DLD1 (cell line): ENCODE measurements around the gene PANK4.

Experiments
- in situ Hi-C: cut with HindIII; loops from 2 replicates; pipeline ENCODE4 v1.10.0; 2017; ENCODE audit warnings: low sequenced_read_pairs

The PANK4 gene

DNA sequence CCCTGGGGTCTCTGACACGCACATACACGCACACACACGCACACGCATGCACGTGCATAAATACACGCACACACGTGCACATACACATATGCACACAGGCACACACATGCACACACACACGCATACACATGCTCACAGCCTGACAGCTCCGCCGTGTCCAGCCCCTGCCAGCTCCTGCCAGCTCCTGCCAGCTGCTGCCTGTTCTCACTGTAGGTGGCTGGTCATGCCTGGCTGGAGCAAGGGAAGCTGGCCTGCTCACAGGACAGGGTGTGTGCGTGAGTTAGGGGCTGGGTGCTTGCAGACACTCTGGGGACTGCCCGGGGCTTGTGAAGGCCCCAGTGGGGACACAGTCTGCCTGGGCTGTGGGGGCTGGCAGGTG is 45.4 kb downstream of the PANK4 start:
- in situ Hi-C loops, result no loop called here

DNA sequence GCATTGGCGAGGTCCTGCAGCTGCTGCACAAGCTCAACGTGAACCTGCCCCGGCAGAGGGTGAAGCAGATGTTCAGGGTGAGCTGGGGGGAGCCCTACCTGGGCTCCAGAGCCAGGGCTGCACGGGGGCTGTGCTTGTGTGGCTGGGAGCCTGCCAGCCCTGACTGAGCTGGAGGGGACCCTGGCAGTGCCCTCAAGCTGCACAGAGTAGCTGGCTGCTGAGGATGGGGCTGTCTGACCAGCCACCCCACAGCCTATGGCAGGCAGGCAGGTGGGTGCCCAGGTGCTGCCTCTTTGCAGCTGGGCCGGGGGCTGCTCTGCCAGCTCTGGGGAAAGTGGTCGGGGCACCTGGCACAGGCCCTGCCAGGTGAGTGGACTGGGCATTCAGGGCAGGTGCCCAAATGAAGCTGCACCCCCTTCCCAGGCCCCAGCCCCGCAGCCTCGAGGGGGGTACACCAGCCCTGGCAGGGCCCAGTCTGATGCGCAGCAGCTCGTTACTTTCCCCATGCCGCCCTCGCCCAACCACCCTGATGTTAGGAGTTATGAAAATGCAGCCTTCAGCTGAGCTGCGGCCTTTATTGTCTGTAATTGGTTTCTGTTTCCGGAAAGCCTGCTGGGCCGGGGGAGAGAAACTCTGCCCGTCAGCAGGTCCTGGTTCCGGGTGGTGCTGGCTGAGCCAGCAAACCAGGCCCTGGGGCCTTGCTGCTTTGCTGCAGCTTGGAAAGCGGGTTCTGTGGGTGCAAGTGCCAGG is 46.0 kb downstream of the PANK4 start:
- in situ Hi-C loops, result no loop called here

DNA sequence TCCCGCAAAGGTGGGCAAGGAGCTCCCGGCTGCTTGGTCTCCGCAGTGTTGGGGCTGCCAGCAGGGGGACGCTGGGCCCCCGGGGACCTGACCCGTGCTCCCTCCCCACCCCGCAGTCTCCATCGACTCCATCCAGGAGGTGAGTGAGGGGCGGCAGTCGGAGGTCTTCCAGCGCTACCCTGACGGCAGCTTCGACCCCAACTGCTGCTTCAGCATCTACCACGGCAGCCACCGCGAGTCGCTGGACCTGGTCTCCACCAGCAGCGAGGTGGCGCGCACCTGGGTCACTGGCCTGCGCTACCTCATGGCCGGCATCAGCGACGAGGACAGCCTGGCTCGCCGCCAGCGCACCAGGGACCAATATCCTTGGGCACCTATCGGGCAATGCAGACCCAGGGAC is 46.8 kb downstream of the PANK4 start:
- in situ Hi-C loops, result no loop called here

GRCh38 chr1:2479186-2479585 is 47.2 kb downstream of the PANK4 start:
- in situ Hi-C loops, result no loop called here

GRCh38 chr1:2477791-2478499 is 48.5 kb downstream of the PANK4 start:
- in situ Hi-C loops, result no loop called here

- in situ Hi-C loops, result no loop called here
Observed at GRCh38 chr1:2477309-2477708, 49.1 kb downstream of the PANK4 start.

DNA sequence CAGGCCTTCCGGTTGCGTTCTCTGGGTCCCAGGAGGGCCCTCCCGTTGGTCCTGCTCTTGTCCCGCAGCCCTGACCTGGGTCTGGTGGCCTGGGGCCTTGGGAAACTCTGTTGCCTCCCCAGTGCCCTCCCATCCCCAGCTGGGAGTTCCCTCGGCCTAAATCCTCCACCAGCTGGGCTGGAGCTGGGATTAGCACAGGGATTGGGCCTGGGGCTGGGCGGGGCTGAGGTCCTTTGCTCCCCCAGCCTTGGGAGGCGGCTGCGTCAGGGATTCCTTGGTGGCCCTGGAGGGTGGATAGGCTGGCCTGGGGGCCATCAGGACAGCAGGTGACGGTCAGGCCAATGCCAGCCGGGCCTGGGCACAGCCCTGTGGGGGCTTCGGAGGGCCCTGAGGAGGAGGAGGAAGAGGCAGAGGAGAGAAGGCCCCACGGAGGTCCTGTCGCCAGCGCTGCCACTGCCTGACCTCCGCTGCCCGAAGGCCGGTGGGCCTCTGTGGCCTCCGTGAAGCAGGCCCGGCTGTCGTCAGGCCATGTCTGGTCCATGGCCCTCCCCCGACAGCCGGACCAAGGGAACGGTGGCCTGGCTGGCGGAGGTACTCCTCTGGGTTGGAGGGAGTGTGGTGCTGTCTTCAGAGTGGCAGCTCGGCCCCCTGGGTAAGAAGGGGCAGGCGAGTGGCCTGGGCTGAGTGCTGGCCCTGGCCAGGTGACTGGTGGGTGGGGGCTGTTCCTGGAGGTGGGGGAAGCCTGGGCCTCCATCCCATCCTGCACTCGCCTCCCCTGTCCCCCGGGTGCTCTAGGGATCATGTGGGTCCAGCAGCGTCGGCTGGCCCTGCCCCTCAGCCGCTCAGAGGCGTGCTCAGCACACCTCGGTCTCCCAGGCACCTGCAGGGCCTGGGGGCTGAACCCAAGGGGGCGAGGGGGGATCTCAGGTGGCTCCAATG is 50.1 kb downstream of the PANK4 start, which contains the start of gene PLCH2:
Gene PLCH2 (plus strand): TSS at position 229 of the 939 bp plus-strand sequence. CDS start 300 bp downstream, at position 529.
- in situ Hi-C loops, result no loop called here

GRCh38 chr1:2475571-2475970 is 50.8 kb downstream of the PANK4 start:
- in situ Hi-C loops, result no loop called here

DNA sequence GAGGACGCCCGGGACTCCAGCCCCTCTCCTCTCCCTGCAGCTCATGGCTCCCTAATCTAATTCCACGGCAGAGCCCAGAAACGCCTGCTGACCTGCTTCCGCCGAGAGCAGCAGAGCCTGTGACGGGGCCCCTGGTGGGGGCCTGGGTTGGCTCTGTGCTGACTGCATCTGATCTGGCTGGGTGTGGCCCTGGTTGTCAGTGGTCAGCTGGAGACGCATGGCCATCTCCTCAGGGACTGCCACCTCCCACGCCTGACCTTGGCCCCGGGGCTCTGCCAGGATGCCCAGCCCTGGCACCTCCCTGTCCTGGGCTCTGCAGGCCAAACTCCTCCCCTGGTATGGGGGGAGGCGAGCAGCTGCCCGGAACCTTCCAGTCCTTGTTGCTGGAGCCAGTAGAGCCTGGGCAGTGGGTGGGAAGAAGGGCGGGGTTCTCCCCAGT is 51.4 kb downstream of the PANK4 start:
- in situ Hi-C loops, result no loop called here

DNA sequence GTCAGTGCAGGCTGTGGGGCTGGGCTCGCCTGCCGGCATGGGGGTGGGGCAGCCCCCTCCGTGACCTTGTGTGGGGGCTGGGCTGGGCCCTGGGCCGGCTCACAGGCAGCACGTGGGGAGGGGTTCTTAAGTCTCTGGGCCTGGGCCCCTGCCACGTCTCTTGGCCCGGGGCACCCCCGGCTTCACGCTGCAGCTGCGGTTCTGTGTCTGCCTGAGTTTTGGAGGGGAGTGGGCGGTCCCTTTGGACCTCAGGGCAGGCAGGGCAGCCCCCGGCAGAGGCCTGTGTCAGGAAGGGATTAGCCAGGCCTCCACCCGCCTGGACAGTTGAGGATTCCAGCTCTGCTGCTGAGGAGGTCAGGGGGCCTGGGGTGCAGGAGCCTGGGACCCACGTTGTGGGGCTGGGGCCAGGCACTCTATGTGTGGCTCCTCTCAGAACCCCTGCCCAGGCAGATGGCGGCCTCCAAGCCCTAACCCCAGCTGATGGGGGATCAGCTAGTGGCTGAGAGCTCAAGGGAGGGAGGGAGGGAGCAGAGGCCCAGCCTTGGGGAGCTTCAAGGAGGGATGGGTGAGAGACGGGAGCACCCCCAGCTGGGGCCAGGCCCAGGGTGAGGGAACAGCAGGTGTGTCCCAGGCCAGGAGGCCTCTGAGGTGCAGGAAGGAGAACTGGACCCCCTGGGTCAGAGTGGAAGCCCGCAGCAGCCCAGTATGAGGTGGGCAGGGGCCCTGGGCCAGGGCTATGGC is 52.1 kb downstream of the PANK4 start:
- in situ Hi-C loops, result no loop called here

GRCh38 chr1:2473198-2473597 is 53.2 kb downstream of the PANK4 start:
- in situ Hi-C loops, result no loop called here

GRCh38 chr1:2472561-2473177 is 53.7 kb downstream of the PANK4 start:
- in situ Hi-C loops, result no loop called here

GRCh38 chr1:2472109-2472508 is 54.3 kb downstream of the PANK4 start:
- in situ Hi-C loops, result no loop called here

- in situ Hi-C loops, result no loop called here
Observed at GRCh38 chr1:2471587-2472001, 54.8 kb downstream of the PANK4 start.

DNA sequence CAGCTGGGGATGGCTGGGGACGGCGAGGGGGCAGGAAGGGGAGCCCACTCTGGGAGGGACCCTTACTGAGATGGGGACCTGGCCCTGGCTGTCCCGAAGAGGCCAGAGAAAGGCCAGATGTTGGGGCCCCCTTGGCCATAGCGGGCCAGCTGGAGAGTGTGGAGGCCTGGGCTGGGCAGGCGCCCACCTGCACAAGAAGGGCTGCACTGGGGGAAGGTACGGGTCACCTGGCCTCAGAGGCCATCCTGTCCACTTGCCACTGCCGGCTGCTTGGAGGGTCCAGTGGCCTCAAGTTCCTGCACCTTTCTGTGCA is 55.3 kb downstream of the PANK4 start:
- in situ Hi-C loops, result no loop called here

GRCh38 chr1:2470290-2471158 is 55.9 kb downstream of the PANK4 start:
- in situ Hi-C loops, result no loop called here

- in situ Hi-C loops, result no loop called here
Observed at GRCh38 chr1:2469103-2469940, 57.1 kb downstream of the PANK4 start.

DNA sequence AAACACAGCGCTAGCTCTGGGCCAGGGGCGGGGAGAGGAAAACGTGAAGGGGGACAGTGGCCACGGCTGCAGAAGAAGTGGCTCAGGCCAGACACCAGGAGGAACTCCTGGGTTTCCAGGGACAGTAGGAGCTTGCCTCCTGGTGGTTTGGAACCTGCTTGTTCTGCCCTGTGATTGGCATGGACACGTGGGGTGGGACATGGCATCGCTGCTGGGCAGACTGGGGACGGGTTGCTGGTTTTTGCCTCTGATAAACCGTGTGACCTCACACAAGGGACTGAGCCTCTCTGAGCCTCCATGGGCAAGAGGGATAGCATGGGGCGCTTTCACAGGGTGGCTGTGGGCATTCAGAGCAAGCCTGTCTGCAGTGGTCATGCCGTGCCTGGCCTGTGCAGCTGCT is 57.9 kb downstream of the PANK4 start:
- in situ Hi-C loops, result no loop called here
